H1 (cell line): ENCODE measurements around the gene PIGM. TPM values are rescaled to one million over a fixed set of nuclear protein-coding genes. Genes with fewer than 3 reads are reported as not detected.

Experiments
- CTCF ChIA-PET: fragments of 300-600 bp; sonication (Branson Sonifier 250); formaldehyde crosslinking; loops from one replicate; lab custom pipeline; 2021; ENCODE audit not compliant: partially characterized antibody; lab: Charles Lee
- POLR2A ChIA-PET: fragments of 300-600 bp; sonication (Branson Sonifier 250); formaldehyde crosslinking; loops from one replicate; lab custom pipeline; 2021; ENCODE audit warnings: inconsistent platforms; ENCODE audit not compliant: partially characterized antibody; lab: Charles Lee
- DNase-seq, 2 experiments: peaks; one replicate each; pipeline versions ENCODE4 v3.0.0 to v3.0.0-alpha.2; 2010 to 2022; ENCODE audit warnings: low spot score in 2 of 2, low read depth in 1 of 2, mixed read lengths in 1 of 2
- FAIRE-seq: peaks from 2 replicates; lab custom pipeline; 2011; peaks lifted over from hg19 to GRCh38; lab: Jason Lieb, UNC
- H2AFZ ChIP-seq: 2 replicates; pipeline ENCODE4 v1.8.1; 2012; ENCODE audit warnings: low read length, inconsistent platforms
- H2AK5ac ChIP-seq: 2 replicates; pipeline ENCODE4 v1.6.1; 2013; ENCODE audit warnings: low read depth, low read length
- H2BK120ac ChIP-seq: replicated peaks from 2 replicates; pipeline ENCODE3; 2013; ENCODE audit warnings: low read depth, low read length, inconsistent platforms
- H2BK12ac ChIP-seq: 2 replicates; pipeline ENCODE4 v1.6.1; 2013; ENCODE audit warnings: low read depth, low read length
- H2BK15ac ChIP-seq: 2 replicates; pipeline ENCODE4 v1.6.1; 2013; ENCODE audit warnings: low read length
- H2BK20ac ChIP-seq: 2 replicates; pipeline ENCODE4 v1.6.1; 2013; ENCODE audit warnings: low read length
- H2BK5ac ChIP-seq: 2 replicates; pipeline ENCODE4 v1.6.1; 2013; ENCODE audit warnings: low read depth, low read length
- H3K14ac ChIP-seq: 2 replicates; pipeline ENCODE4 v1.6.1; 2013; ENCODE audit warnings: inconsistent platforms; ENCODE audit not compliant: insufficient read length
- H3K18ac ChIP-seq: 2 replicates; pipeline ENCODE4 v1.6.1; 2013; ENCODE audit warnings: low read length; ENCODE audit errors: extremely low read depth
- H3K23ac ChIP-seq: 2 replicates; pipeline ENCODE4 v1.6.1; 2013; ENCODE audit warnings: inconsistent platforms; ENCODE audit not compliant: insufficient read length
- H3K23me2 ChIP-seq: 2 replicates; pipeline ENCODE4 v1.6.1; 2013; ENCODE audit warnings: low read depth, low read length
- H3K27ac ChIP-seq: 2 replicates; pipeline ENCODE4 v1.6.1; 2011; ENCODE audit warnings: low read depth, low read length, inconsistent platforms
- H3K27me3 ChIP-seq, 4 experiments: replicated peaks in 1 of 4; 1 replicate in 1 of 4; 2 replicates in 3 of 4; pipeline versions ENCODE4 v1.6.1 to v1.8.1; 2011 to 2013; ENCODE audit warnings: low read length in 3 of 4, mild to moderate bottlenecking in 3 of 4, inconsistent platforms in 2 of 4, mixed read lengths in 2 of 4, moderate library complexity in 1 of 4; ENCODE audit not compliant: control insufficient read depth in 3 of 4, insufficient read depth in 3 of 4; ENCODE audit errors: extremely low read depth in 1 of 4
- H3K36me3 ChIP-seq, 4 experiments: 2 replicates each; pipeline versions ENCODE4 v1.6.1 to v1.8.1; 2011 to 2013; ENCODE audit warnings: mild to moderate bottlenecking in 4 of 4, low read length in 3 of 4, moderate library complexity in 2 of 4, control low read depth in 1 of 4, inconsistent platforms in 1 of 4; ENCODE audit not compliant: insufficient read depth in 4 of 4, control insufficient read depth in 2 of 4
- H3K4ac ChIP-seq: replicated peaks from 2 replicates; pipeline ENCODE3; 2013; ENCODE audit warnings: low read length, low read depth, mixed read lengths, inconsistent platforms; ENCODE audit not compliant: insufficient read length
- H3K4me1 ChIP-seq, 4 experiments: replicated peaks in 1 of 4; 1 replicate in 1 of 4; 2 replicates in 3 of 4; pipeline versions ENCODE4 v1.6.1 to v1.8.1; 2011 to 2013; ENCODE audit warnings: low read length in 3 of 4, inconsistent platforms in 2 of 4, mixed read lengths in 1 of 4; ENCODE audit not compliant: insufficient read depth in 4 of 4, control insufficient read depth in 3 of 4
- H3K4me2 ChIP-seq, 2 experiments: 2 replicates each; pipeline versions ENCODE4 v1.6.1 to v1.8.1; 2011 to 2013; ENCODE audit warnings: low read depth in 2 of 2, low read length in 2 of 2, control low read depth in 1 of 2, inconsistent platforms in 1 of 2, mild to moderate bottlenecking in 1 of 2; ENCODE audit not compliant: insufficient read depth in 1 of 2
- H3K4me3 ChIP-seq, 4 experiments: fragments of 200-600, 300-600 bp in 1 of 4; sonication (generic), shearing (Covaris generic), sonication (Bioruptor Twin) in 1 of 4; 2 replicates each; pipeline versions ENCODE4 v1.5.1 to v1.8.1; 2011 to 2016; ENCODE audit warnings: low read length in 4 of 4, low read depth in 3 of 4, control low read depth in 2 of 4, inconsistent platforms in 2 of 4, mild to moderate bottlenecking in 2 of 4, mixed read lengths in 1 of 4, moderate library complexity in 1 of 4; ENCODE audit not compliant: insufficient read depth in 2 of 4; ENCODE audit errors: extremely low read depth in 1 of 4
- H3K56ac ChIP-seq: replicated peaks from 2 replicates; pipeline ENCODE3; 2013; ENCODE audit warnings: low read depth, mild to moderate bottlenecking, mixed read lengths, low read length, inconsistent platforms; ENCODE audit not compliant: insufficient read length
- H3K79me1 ChIP-seq: 2 replicates; pipeline ENCODE4 v1.6.1; 2013; ENCODE audit warnings: low read depth, low read length, control low read depth
- H3K79me2 ChIP-seq, 2 experiments: 2 replicates each; pipeline versions ENCODE4 v1.6.1 to v1.8.1; 2012 to 2013; ENCODE audit warnings: low read length in 2 of 2, mild to moderate bottlenecking in 2 of 2, inconsistent platforms in 1 of 2; ENCODE audit not compliant: insufficient read depth in 2 of 2, control insufficient read depth in 1 of 2
- H3K9ac ChIP-seq, 4 experiments: replicated peaks in 1 of 4; 1 replicate in 1 of 4; 2 replicates in 3 of 4; pipeline versions ENCODE4 v1.6.1 to v1.8.1; 2011 to 2013; ENCODE audit warnings: low read depth in 3 of 4, low read length in 3 of 4, control low read depth in 2 of 4, mild to moderate bottlenecking in 2 of 4, moderate library complexity in 2 of 4, inconsistent platforms in 1 of 4; ENCODE audit errors: extremely low read depth in 1 of 4
- H3K9me3 ChIP-seq, 2 experiments: 2 replicates each; pipeline versions ENCODE4 v1.6.1 to v1.8.1; 2012 to 2013; ENCODE audit warnings: mild to moderate bottlenecking in 2 of 2, moderate library complexity in 2 of 2, control low read depth in 1 of 2, inconsistent platforms in 1 of 2, low read depth in 1 of 2, low read length in 1 of 2, mixed read lengths in 1 of 2; ENCODE audit not compliant: insufficient read depth in 2 of 2
- H4K20me1 ChIP-seq, 2 experiments: replicated peaks in 1 of 2; 2 replicates each; pipeline versions ENCODE3 to v1.8.1; 2011 to 2013; ENCODE audit warnings: inconsistent platforms in 2 of 2, low read length in 2 of 2, mild to moderate bottlenecking in 1 of 2; ENCODE audit not compliant: insufficient read depth in 2 of 2, control insufficient read depth in 1 of 2
- H4K5ac ChIP-seq: 2 replicates; pipeline ENCODE4 v1.6.1; 2013; ENCODE audit warnings: low read length, low read depth, mixed read lengths, inconsistent platforms; ENCODE audit not compliant: insufficient read length
- H4K8ac ChIP-seq: 2 replicates; pipeline ENCODE4 v1.8.0; 2013; ENCODE audit warnings: mild to moderate bottlenecking, moderate library complexity, low read length, inconsistent platforms; ENCODE audit not compliant: insufficient read depth; ENCODE audit errors: extremely low read depth
- H4K91ac ChIP-seq: replicated peaks from 2 replicates; pipeline ENCODE3; 2013; ENCODE audit warnings: low read length, mixed read lengths, inconsistent platforms; ENCODE audit not compliant: insufficient read length
- CTCF ChIP-seq, 3 experiments: IDR thresholded peaks; 1 replicate in 2 of 3; 2 replicates in 1 of 3; pipeline versions ENCODE4 v1.5.1 to v1.6.1; 2011; ENCODE audit warnings: low read length in 3 of 3, mild to moderate bottlenecking in 3 of 3, inconsistent platforms in 2 of 3, low read depth in 1 of 3, moderate library complexity in 1 of 3; ENCODE audit not compliant: insufficient read depth in 1 of 3; ENCODE audit errors: control extremely low read depth in 1 of 3
- EGR1 ChIP-seq: IDR thresholded peaks from 2 replicates; pipeline ENCODE4 v1.6.1; 2011; ENCODE audit warnings: low read depth, low read length, borderline replicate concordance
- HDAC2 ChIP-seq, 2 experiments: fragments of 300-600 bp in 1 of 2; sonication (generic) in 1 of 2; IDR thresholded peaks; 2 replicates each; pipeline ENCODE4 v1.6.1; 2011 to 2012; ENCODE audit warnings: low read depth in 2 of 2, low read length in 2 of 2, mild to moderate bottlenecking in 2 of 2, moderate library complexity in 2 of 2, borderline replicate concordance in 1 of 2, inconsistent platforms in 1 of 2
- JUND ChIP-seq: IDR thresholded peaks from 2 replicates; pipeline ENCODE4 v1.6.1; 2011; ENCODE audit warnings: mild to moderate bottlenecking, improper control_type of control experiment, low read length
- KDM1A ChIP-seq: fragments of 200-600, 300-600 bp; sonication (generic); IDR thresholded peaks from 2 replicates; pipeline ENCODE4 v1.7.1; 2016; ENCODE audit warnings: mild to moderate bottlenecking, low read length, borderline replicate concordance
- NANOG ChIP-seq: IDR thresholded peaks from 2 replicates; pipeline ENCODE4 v1.6.1; 2011; ENCODE audit warnings: low read length, low read depth, mild to moderate bottlenecking, inconsistent platforms; ENCODE audit not compliant: insufficient read depth, poor library complexity, severe bottlenecking
- SP1 ChIP-seq: IDR thresholded peaks from 2 replicates; pipeline ENCODE4 v1.6.1; 2011; ENCODE audit warnings: low read depth, low read length
- SP2 ChIP-seq: IDR thresholded peaks from 2 replicates; pipeline ENCODE4 v1.6.1; 2012; ENCODE audit warnings: mild to moderate bottlenecking, low read length, inconsistent platforms
- TAF7 ChIP-seq: optimal IDR thresholded peaks from 2 replicates; pipeline ENCODE3; 2011; ENCODE audit warnings: low read depth, mild to moderate bottlenecking, inconsistent platforms, low read length, moderate library complexity, borderline replicate concordance
- TBP ChIP-seq: IDR thresholded peaks from 2 replicates; pipeline ENCODE4 v1.6.1; 2011; ENCODE audit warnings: low read depth, low read length, improper control_type of control experiment
- TCF12 ChIP-seq: IDR thresholded peaks from 2 replicates; pipeline ENCODE4 v1.6.1; 2011; ENCODE audit warnings: low read depth, mild to moderate bottlenecking, low read length
- WGBS, 2 experiments: shearing (Covaris generic) in 1 of 2; methylation state at CpG; one replicate each; pipeline versions ENCODE4 v1.1.6 to v1.1.7; 2013 to 2015; ENCODE audit warnings: low lambda C conversion rate in 2 of 2, mixed read lengths in 2 of 2, inconsistent platforms in 1 of 2, low coverage in 1 of 2, missing lambda C conversion rate in 1 of 2; ENCODE audit not compliant: insufficient replicate concordance in 2 of 2, insufficient coverage in 1 of 2, insufficient read length in 1 of 2; ENCODE audit errors: extremely low coverage in 1 of 2, missing lambda C conversion rate in 1 of 2; 5-methylcytosine and 5-hydroxymethylcytosine counted together
- polyA plus RNA-seq, 7 experiments: library from polyadenylated mRNA; depleted of rRNA in 3 of 7; stranded (reverse) in 5 of 7; unstranded in 2 of 7; fragments of >200 nt in 5 of 7; fragments of 200-250 nt in 2 of 7; gene quantifications; 1 replicate in 5 of 7; 2 replicates in 1 of 7; 4 replicates in 1 of 7; pipeline versions ENCODE4 v1.2.1 to v1.2.3, GENCODE V29; 2011 to 2013; ENCODE audit warnings: missing spikeins in 2 of 7, mixed read lengths in 2 of 7
- total RNA-seq: library from RNA; stranded (reverse); fragmentation: NEBNext Ultra II Directional; extraction: Animal tissue kit (Norgen Biotek cat#: 25700); gene quantifications from 2 replicates; pipeline ENCODE4 v1.2.1, GENCODE V29; 2021

The PIGM gene
- total and polyA plus RNA-seq, 2 of the 8 experiments (the other 6 are each of a cell fraction or from before 2014, with no cell fraction given), result 5.4 to 6.0 TPM

GRCh38 chr1:160009081-160009480 lies 22.7 kb downstream of the PIGM start:
- no peak overlapping the region for H3K4ac ChIP-seq
- WGBS, 2 experiments, result 68% methylated on average over 2 of the region's 2 CpGs; no CpG with 5 or more reads in 1 of the 2 experiments
- H2BK15ac ChIP-seq, result no peak overlapping the region
- H2BK120ac ChIP-seq, result no peak overlapping the region
- H3K9ac ChIP-seq, result no peak overlapping the region
- no peak overlapping the region for H2BK5ac ChIP-seq
- H3K14ac ChIP-seq, result no peak overlapping the region
- H3K18ac ChIP-seq, result no peak overlapping the region
- no peaks in the 10 kb centered on the region for H3K9me3 ChIP-seq
- TF ChIP-seq EGR1 (no peak), TBP (no peak), TAF7 (no peak), NANOG (no peak), SP2 (no peak), CTCF (IDR thresholded peaks at IDR 0.05; ENCODE audit: control extremely low read depth in 1 of 3, insufficient read depth in 1 of 3, low read depth in 1 of 3, low read length in 3 of 3) (no peak), KDM1A (no peak), TCF12 (no peak), JUND (no peak), SP1 (no peak), HDAC2 (IDR thresholded peaks at IDR 0.05; ENCODE audit: borderline replicate concordance in 1 of 2, low read depth in 2 of 2, low read length in 2 of 2) (no peak)
- no peak overlapping the region for H2BK20ac ChIP-seq
- no peak overlapping the region for H4K91ac ChIP-seq
- H3K79me2 ChIP-seq, result no peaks in the 10 kb centered on the region
- H2AFZ ChIP-seq, result no peak overlapping the region
- no peaks in the 10 kb centered on the region for H3K79me1 ChIP-seq
- no peaks in the 10 kb centered on the region for H3K27me3 ChIP-seq
- ChIA-PET CTCF (interaction anchor here (0.8 to 13.8 kb wide), 17 partner anchors 10 to 798 kb away, joined by 3 to 696 read pairs (median 15); partner anchors contain the start of genes IGSF9, PIGM and SLAMF9), POLR2A (interaction anchor here (0.8 kb wide), 1 partner anchor 63 kb away, joined by 3 read pairs; the partner anchor contains the start of gene IGSF9)
- H3K36me3 ChIP-seq, result no peaks in the 10 kb centered on the region
- H3K56ac ChIP-seq, result no peak overlapping the region
- H3K4me3 ChIP-seq, result no peak overlapping the region
- H4K8ac ChIP-seq, result no peak overlapping the region
- H4K20me1 ChIP-seq, result no peaks in the 10 kb centered on the region
- H2BK12ac ChIP-seq, result no peak overlapping the region
- H3K23me2 ChIP-seq, result no peaks in the 10 kb centered on the region
- H3K4me1 ChIP-seq, result no peaks in the 10 kb centered on the region
- DNase-seq (no peak), FAIRE-seq (no peak)
- H3K27ac ChIP-seq, result no peak overlapping the region
- no peak overlapping the region for H2AK5ac ChIP-seq
- H4K5ac ChIP-seq, result no peak overlapping the region
- H3K4me2 ChIP-seq, result no peak overlapping the region
- no peak overlapping the region for H3K23ac ChIP-seq
